Measurements from ENCODE around the gene DMD. TPM values are rescaled to one million over a fixed set of nuclear protein-coding genes. Genes with fewer than 3 reads are reported as not detected.

The DMD gene
- total and polyA plus RNA-seq, 12 donors: 28.5 to 228 (median 168) TPM

- no peaks in the 10 kb centered on the region for H3K27me3 ChIP-seq
- peak in 6 of 8 donors; percentile 28 to 77 (median 53) for ATAC-seq
- H3K36me3 ChIP-seq: no peaks in the 10 kb centered on the region
- no peak overlapping the region for H3K4me3 ChIP-seq
- H3K27ac ChIP-seq: peak overlapping the region in 4 of 10 donors; percentile 15 to 47 (median 25)
- peaks cover 0 to 23% (median 0%) of the 10 kb centered on the region in 9 donors for H3K4me1 ChIP-seq
- 21 to 26% methylated on average over 1 of the region's 1 CpG for WGBS, 2 donors
- intact Hi-C loops (cut with DNase I): no loop called here
- H3K9me3 ChIP-seq: no peaks in the 10 kb centered on the region
- no peak for DNase-seq
- TF ChIP-seq CTCF (IDR thresholded peaks at IDR 0.05): no peak
These were observed 1880.3 kb downstream of the DMD start for GRCh38 chrX:31331015-31331414.

GRCh38 chrX:31329298-31329697 is 1882.1 kb downstream of the DMD start:
- Histone ChIP-seq H3K4me3 (no peak overlapping the region), H3K27me3 (no peaks in the 10 kb centered on the region), H3K36me3 (no peaks in the 10 kb centered on the region), H3K27ac (no peak overlapping the region), H3K9me3 (no peaks in the 10 kb centered on the region), H3K4me1 (peaks cover 0 to 23% (median 0%) of the 10 kb centered on the region in 9 donors)
- ATAC-seq (no peak), DNase-seq (no peak)
- WGBS, 2 donors: 88 to 95% methylated on average over 4 of the region's 4 CpGs
- intact Hi-C loops (cut with DNase I): no loop called here
- no peak for TF ChIP-seq CTCF (IDR thresholded peaks at IDR 0.05)

- no peak for DNase-seq
- Histone ChIP-seq H3K36me3 (no peaks in the 10 kb centered on the region), H3K27me3 (no peaks in the 10 kb centered on the region), H3K27ac (no peak overlapping the region), H3K9me3 (no peaks in the 10 kb centered on the region), H3K4me3 (no peak overlapping the region), H3K4me1 (peaks cover 0 to 16% (median 0%) of the 10 kb centered on the region in 9 donors)
- WGBS, 2 donors: 70 to 75% methylated on average over 4 of the region's 4 CpGs
- TF ChIP-seq CTCF (IDR thresholded peaks at IDR 0.05): no peak
- ATAC-seq: no peak
- intact Hi-C loops (cut with DNase I): no loop called here
These were observed 1887.7 kb downstream of the DMD start for GRCh38 chrX:31323658-31324057.

GRCh38 chrX:31320740-31321139 is 1890.6 kb downstream of the DMD start:
- TF ChIP-seq CTCF (IDR thresholded peaks at IDR 0.05): no peak
- H3K4me3 ChIP-seq: no peak overlapping the region
- intact Hi-C loops (cut with DNase I): no loop called here
- no peaks in the 10 kb centered on the region for H3K36me3 ChIP-seq
- H3K4me1 ChIP-seq: peaks cover 0 to 22% (median 3%) of the 10 kb centered on the region in 9 donors
- H3K27me3 ChIP-seq: no peaks in the 10 kb centered on the region
- 67 to 88% methylated on average over 1 of the region's 1 CpG for WGBS, 2 donors
- H3K27ac ChIP-seq: peak overlapping the region in 5 of 10 donors; percentile 15 to 69 (median 34)
- DNase-seq: no peak
- peak in 3 of 8 donors; percentile 34 to 61 (median 53) for ATAC-seq
- H3K9me3 ChIP-seq: no peaks in the 10 kb centered on the region
